ENCODE measurements around the gene FUT8.

DNA sequence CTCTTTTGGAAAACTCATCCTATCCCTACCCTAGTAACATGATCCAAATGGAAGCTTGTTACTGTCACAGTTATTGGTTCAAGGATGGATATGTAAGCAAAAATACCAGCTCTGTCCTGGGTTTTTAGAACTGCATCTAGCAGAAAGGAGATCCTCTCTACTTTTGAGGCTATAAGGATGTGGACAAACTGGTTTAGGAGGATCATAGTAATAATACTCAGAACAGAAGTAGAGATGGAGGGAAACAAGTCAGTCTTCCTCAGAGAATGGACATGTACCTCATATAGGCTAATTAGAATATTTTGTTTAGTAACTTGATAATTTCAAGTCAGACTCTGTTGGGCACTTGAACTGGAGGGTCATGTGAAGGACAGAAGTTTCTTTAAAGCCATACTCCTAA is 26.6 kb downstream of the FUT8 start:
- TF ChIP-seq, protein P1, sequence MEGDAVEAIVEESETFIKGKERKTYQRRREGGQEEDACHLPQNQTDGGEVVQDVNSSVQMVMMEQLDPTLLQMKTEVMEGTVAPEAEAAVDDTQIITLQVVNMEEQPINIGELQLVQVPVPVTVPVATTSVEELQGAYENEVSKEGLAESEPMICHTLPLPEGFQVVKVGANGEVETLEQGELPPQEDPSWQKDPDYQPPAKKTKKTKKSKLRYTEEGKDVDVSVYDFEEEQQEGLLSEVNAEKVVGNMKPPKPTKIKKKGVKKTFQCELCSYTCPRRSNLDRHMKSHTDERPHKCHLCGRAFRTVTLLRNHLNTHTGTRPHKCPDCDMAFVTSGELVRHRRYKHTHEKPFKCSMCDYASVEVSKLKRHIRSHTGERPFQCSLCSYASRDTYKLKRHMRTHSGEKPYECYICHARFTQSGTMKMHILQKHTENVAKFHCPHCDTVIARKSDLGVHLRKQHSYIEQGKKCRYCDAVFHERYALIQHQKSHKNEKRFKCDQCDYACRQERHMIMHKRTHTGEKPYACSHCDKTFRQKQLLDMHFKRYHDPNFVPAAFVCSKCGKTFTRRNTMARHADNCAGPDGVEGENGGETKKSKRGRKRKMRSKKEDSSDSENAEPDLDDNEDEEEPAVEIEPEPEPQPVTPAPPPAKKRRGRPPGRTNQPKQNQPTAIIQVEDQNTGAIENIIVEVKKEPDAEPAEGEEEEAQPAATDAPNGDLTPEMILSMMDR (IDR thresholded peaks at IDR 0.05) = no peak
- TF ChIP-seq POLR2A (IDR thresholded peaks at IDR 0.05) = no peak
- no peak for TF ChIP-seq EP300 (IDR thresholded peaks at IDR 0.05)
